Right cardiac atrium (tissue), 5 donors: ENCODE data around the gene BMP8A. TPM values are rescaled to one million over a fixed set of nuclear protein-coding genes. Genes with fewer than 3 reads are reported as not detected.

ENCODE experiments used
- ATAC-seq, 2 donors: fragments of 200-7000 bp; cut with Tn5 transposase; one replicate each; pipeline versions ENCODE4 v1.8.0 to v1.9.1; 2020; ENCODE audit warnings: moderate library complexity in 2 of 2, mild to moderate bottlenecking in 1 of 2
- DNase-seq, 3 donors: peaks; one replicate each; pipeline ENCODE4 v3.0.0-alpha.2; 2020
- H3K27ac ChIP-seq: one replicate; pipeline ENCODE4 v1.5.1; 2013; ENCODE audit warnings: mild to moderate bottlenecking, low read length, control low read depth, moderate library complexity
- H3K27me3 ChIP-seq: one replicate; pipeline ENCODE4 v1.6.1; 2013; ENCODE audit not compliant: control insufficient read depth, insufficient read depth
- H3K4me1 ChIP-seq: one replicate; pipeline ENCODE4 v1.6.1; 2013; ENCODE audit warnings: low read length; ENCODE audit not compliant: control insufficient read depth, insufficient read depth
- H3K4me3 ChIP-seq: one replicate; pipeline ENCODE4 v1.5.1; 2013; ENCODE audit warnings: low read length, control low read depth
- H3K9me3 ChIP-seq: one replicate; pipeline ENCODE4 v1.6.1; 2013; ENCODE audit warnings: low read length; ENCODE audit not compliant: control insufficient read depth
- WGBS: extraction: QIAGEN DNeasy Blood & Tissue Kit; methylation state at CpG from one replicate; pipeline ENCODE4 v1.1.7; 2013; 5-methylcytosine and 5-hydroxymethylcytosine counted together
- intact Hi-C, 4 donors: fragments of 100-400 bp; cut with DNase I; formaldehyde crosslinking; loops; one replicate each; pipeline versions ENCODE4 v1.11.0 to v1.14.0; 2022 to 2023
- polyA plus RNA-seq: library from polyadenylated mRNA; stranded (reverse); fragments of 200-250 nt; gene quantifications from one replicate; pipeline ENCODE4 v1.2.3, GENCODE V29; 2013
- total RNA-seq, 4 donors: library from RNA; stranded (reverse); fragmentation: NEBNext Ultra II Directional; extraction: Animal tissue kit (Norgen Biotek cat#: 25700); gene quantifications; one replicate each; pipeline ENCODE4 v1.2.1, GENCODE V29; 2021
- donor health status: healthy with polysubstance abuse.
- donor health status: DM: no; HTN: yes; CAD: no.
- donor health status: DM: no; HTN: no; CAD: no.
- donor health status: DM: no; HTN: yes; CAD: no; lungs with severe emphysema.
- donor health status: DM: yes; HTN: yes; CAD: no.

Gene BMP8A
- total and polyA plus RNA-seq, 5 donors: 0.32 to 2.5 (median 2.0) TPM

- intact Hi-C loops: loop anchor here in 2 of 4 donors (5.0 to 10.0 kb wide), 2 partner anchors 47 to 434 kb away; no protein-coding TSS in a partner anchor
- H3K9me3 ChIP-seq: no peaks in the 10 kb centered on the region
- ATAC-seq (no peak), DNase-seq (peak in 1 of 3 donors; percentile 18)
- WGBS: 91% methylated on average over 4 of the region's 4 CpGs
- no peaks in the 10 kb centered on the region for H3K27me3 ChIP-seq
- H3K4me3 ChIP-seq: no peak overlapping the region
- no peaks in the 10 kb centered on the region for H3K4me1 ChIP-seq
- H3K27ac ChIP-seq: no peak overlapping the region
Measured at GRCh38 chr1:39531526-39531925, 40.1 kb downstream of the BMP8A start.

GRCh38 chr1:39533442-39533841 lies 42.0 kb downstream of the BMP8A start:
- WGBS: 96% methylated on average over 1 of the region's 1 CpG
- intact Hi-C loops: loop anchor here in 2 of 4 donors (5.0 to 10.0 kb wide), 2 partner anchors 49 to 436 kb away; no protein-coding TSS in a partner anchor
- Histone ChIP-seq H3K27me3 (no peaks in the 10 kb centered on the region), H3K4me1 (no peaks in the 10 kb centered on the region), H3K9me3 (no peaks in the 10 kb centered on the region), H3K27ac (no peak overlapping the region), H3K4me3 (no peak overlapping the region)
- DNase-seq: no peak
- no peak for ATAC-seq

GRCh38 chr1:39538531-39539251 lies 47.3 kb downstream of the BMP8A start:
- H3K4me1 ChIP-seq: no peaks in the 10 kb centered on the region
- peak in 1 of 2 donors; percentile 3 for ATAC-seq
- no peak for DNase-seq
- 86% methylated on average over 9 of the region's 9 CpGs for WGBS
- H3K27ac ChIP-seq: no peak overlapping the region
- H3K27me3 ChIP-seq: no peaks in the 10 kb centered on the region
- H3K4me3 ChIP-seq: no peak overlapping the region
- intact Hi-C loops: loop anchor here in 1 of 4 donors (10.0 kb wide), 1 partner anchor 54 kb away; no protein-coding TSS in a partner anchor
- no peaks in the 10 kb centered on the region for H3K9me3 ChIP-seq

- ATAC-seq (peak; percentile 85 to 88), DNase-seq (peak; percentile 69 to 84 (median 83))
- Histone ChIP-seq H3K27ac (no peak overlapping the region), H3K4me1 (no peaks in the 10 kb centered on the region), H3K9me3 (no peaks in the 10 kb centered on the region), H3K4me3 (no peak overlapping the region), H3K27me3 (no peaks in the 10 kb centered on the region)
- intact Hi-C loops: loop anchor here in 1 of 4 donors (10.0 kb wide), 1 partner anchor 55 kb away; no protein-coding TSS in a partner anchor
- WGBS: 5% methylated on average over 5 of the region's 5 CpGs
Measured at GRCh38 chr1:39539252-39539790, 47.9 kb downstream of the BMP8A start.

- Histone ChIP-seq H3K27ac (peak overlapping the region; percentile 85), H3K4me3 (no peak overlapping the region), H3K4me1 (no peaks in the 10 kb centered on the region), H3K27me3 (no peaks in the 10 kb centered on the region), H3K9me3 (no peaks in the 10 kb centered on the region)
- intact Hi-C loops: no loop called here
- peak; percentile 84 to 87 for ATAC-seq
- WGBS: 59% methylated on average over 13 of the region's 13 CpGs
- DNase-seq: peak; percentile 80 to 89 (median 88)
Measured at GRCh38 chr1:39540504-39541031, 49.1 kb downstream of the BMP8A start.

GRCh38 chr1:39542924-39543323 lies 51.5 kb downstream of the BMP8A start:
- Histone ChIP-seq H3K9me3 (no peaks in the 10 kb centered on the region), H3K4me1 (no peaks in the 10 kb centered on the region), H3K27ac (no peak overlapping the region), H3K27me3 (no peaks in the 10 kb centered on the region), H3K4me3 (no peak overlapping the region)
- DNase-seq (no peak), ATAC-seq (no peak)
- intact Hi-C loops: no loop called here
- 97% methylated on average over 5 of the region's 5 CpGs for WGBS

- intact Hi-C loops: no loop called here
- ATAC-seq (no peak), DNase-seq (no peak)
- H3K9me3 ChIP-seq: no peaks in the 10 kb centered on the region
- no peak overlapping the region for H3K27ac ChIP-seq
- H3K4me1 ChIP-seq: no peaks in the 10 kb centered on the region
- H3K4me3 ChIP-seq: no peak overlapping the region
- WGBS: 78% methylated on average over 4 of the region's 4 CpGs
- no peaks in the 10 kb centered on the region for H3K27me3 ChIP-seq
Measured at GRCh38 chr1:39544327-39544726, 52.9 kb downstream of the BMP8A start.

- no peak for ATAC-seq
- intact Hi-C loops: no loop called here
- Histone ChIP-seq H3K27me3 (no peaks in the 10 kb centered on the region), H3K4me1 (no peaks in the 10 kb centered on the region), H3K4me3 (no peak overlapping the region), H3K27ac (no peak overlapping the region), H3K9me3 (no peaks in the 10 kb centered on the region)
- WGBS: 97% methylated on average over 9 of the region's 9 CpGs
- no peak for DNase-seq
Measured at GRCh38 chr1:39545531-39545930, 54.1 kb downstream of the BMP8A start.

GRCh38 chr1:39554277-39554676 lies 62.8 kb downstream of the BMP8A start:
- H3K4me3 ChIP-seq: no peak overlapping the region
- no peaks in the 10 kb centered on the region for H3K9me3 ChIP-seq
- no peaks in the 10 kb centered on the region for H3K27me3 ChIP-seq
- 95% methylated on average over 2 of the region's 2 CpGs for WGBS
- ATAC-seq (no peak), DNase-seq (no peak)
- H3K27ac ChIP-seq: no peak overlapping the region
- intact Hi-C loops: no loop called here
- H3K4me1 ChIP-seq: no peaks in the 10 kb centered on the region

GRCh38 chr1:39561279-39561678 lies 69.8 kb downstream of the BMP8A start:
- ATAC-seq: no peak
- no peak overlapping the region for H3K27ac ChIP-seq
- H3K4me3 ChIP-seq: no peak overlapping the region
- intact Hi-C loops: no loop called here
- 86% methylated on average over 1 of the region's 1 CpG for WGBS
- DNase-seq: no peak
- no peaks in the 10 kb centered on the region for H3K27me3 ChIP-seq
- no peaks in the 10 kb centered on the region for H3K4me1 ChIP-seq
- H3K9me3 ChIP-seq: no peaks in the 10 kb centered on the region

GRCh38 chr1:39562886-39563285 lies 71.5 kb downstream of the BMP8A start:
- intact Hi-C loops: no loop called here
- Histone ChIP-seq H3K4me1 (no peaks in the 10 kb centered on the region), H3K4me3 (no peak overlapping the region), H3K9me3 (no peaks in the 10 kb centered on the region), H3K27me3 (no peaks in the 10 kb centered on the region), H3K27ac (no peak overlapping the region)
- DNase-seq (no peak), ATAC-seq (no peak)
- WGBS: 82% methylated on average over 3 of the region's 3 CpGs
